Measurements from ENCODE around the gene EXOC4. TPM values are rescaled to one million over a fixed set of nuclear protein-coding genes. Genes with fewer than 3 reads are reported as not detected.
"Not testable (repeated sequence)": the region's sequence is repeated elsewhere in the genome, so short reads cannot be mapped to it uniquely, and the experiment has no call there.

EXOC4 gene
- total RNA-seq, 1 experiment from 2014 or later: 62.4 TPM

GRCh38 chr7:133273227-133273626, 20.3 kb downstream of the EXOC4 start:
- in situ Hi-C loops (cut with HindIII; ENCODE audit: low sequenced_read_pairs): no loop called here
- no peak for DNase-seq (ENCODE audit: low spot score)

GRCh38 chr7:133274265-133274664, 21.4 kb downstream of the EXOC4 start:
- DNase-seq (ENCODE audit: low spot score): no peak
- in situ Hi-C loops (cut with HindIII; ENCODE audit: low sequenced_read_pairs): no loop called here

GRCh38 chr7:133275008-133275407, 22.1 kb downstream of the EXOC4 start:
- in situ Hi-C loops (cut with HindIII; ENCODE audit: low sequenced_read_pairs): no loop called here
- DNase-seq (ENCODE audit: low spot score): no peak

- no peak for DNase-seq (ENCODE audit: low spot score)
- in situ Hi-C loops (cut with HindIII; ENCODE audit: low sequenced_read_pairs): no loop called here
These were observed 22.7 kb downstream of the EXOC4 start for GRCh38 chr7:133275446-133276095.

- in situ Hi-C loops (cut with HindIII; ENCODE audit: low sequenced_read_pairs): not testable (repeated sequence)
These were observed 26.1 kb downstream of the EXOC4 start for GRCh38 chr7:133278975-133279374.

GRCh38 chr7:133282094-133282493, 29.2 kb downstream of the EXOC4 start:
- no peak for DNase-seq (ENCODE audit: low spot score)
- in situ Hi-C loops (cut with HindIII; ENCODE audit: low sequenced_read_pairs): no loop called here

More at GRCh38 chr7:133278975-133279374, 26.1 kb downstream of the EXOC4 start:
- not testable (repeated sequence) for DNase-seq (ENCODE audit: low spot score)

GRCh38 chr7:133284092-133284491, 31.2 kb downstream of the EXOC4 start:
- in situ Hi-C loops (cut with HindIII; ENCODE audit: low sequenced_read_pairs): no loop called here
- DNase-seq (ENCODE audit: low spot score): no peak

- no peak for DNase-seq (ENCODE audit: low spot score)
- in situ Hi-C loops (cut with HindIII; ENCODE audit: low sequenced_read_pairs): no loop called here
These were observed 36.1 kb downstream of the EXOC4 start for GRCh38 chr7:133288970-133289369.

GRCh38 chr7:133290041-133290440, 37.2 kb downstream of the EXOC4 start:
- in situ Hi-C loops (cut with HindIII; ENCODE audit: low sequenced_read_pairs): no loop called here
- DNase-seq (ENCODE audit: low spot score): no peak

GRCh38 chr7:133290676-133291333, 37.9 kb downstream of the EXOC4 start:
- in situ Hi-C loops (cut with HindIII; ENCODE audit: low sequenced_read_pairs): no loop called here
- DNase-seq (ENCODE audit: low spot score): no peak

- no peak for DNase-seq (ENCODE audit: low spot score)
- in situ Hi-C loops (cut with HindIII; ENCODE audit: low sequenced_read_pairs): no loop called here
These were observed 39.8 kb downstream of the EXOC4 start for GRCh38 chr7:133292631-133293030.

GRCh38 chr7:133293384-133294160, 40.7 kb downstream of the EXOC4 start:
- in situ Hi-C loops (cut with HindIII; ENCODE audit: low sequenced_read_pairs): no loop called here
- no peak for DNase-seq (ENCODE audit: low spot score)

GRCh38 chr7:133294234-133294633, 41.4 kb downstream of the EXOC4 start:
- DNase-seq (ENCODE audit: low spot score): no peak
- in situ Hi-C loops (cut with HindIII; ENCODE audit: low sequenced_read_pairs): no loop called here

- in situ Hi-C loops (cut with HindIII; ENCODE audit: low sequenced_read_pairs): no loop called here
- no peak for DNase-seq (ENCODE audit: low spot score)
These were observed 42.6 kb downstream of the EXOC4 start for GRCh38 chr7:133295484-133295883.

GRCh38 chr7:133297093-133297492, 44.2 kb downstream of the EXOC4 start:
- in situ Hi-C loops (cut with HindIII; ENCODE audit: low sequenced_read_pairs): no loop called here
- no peak for DNase-seq (ENCODE audit: low spot score)

- DNase-seq (ENCODE audit: low spot score): no peak
- in situ Hi-C loops (cut with HindIII; ENCODE audit: low sequenced_read_pairs): no loop called here
These were observed 45.2 kb downstream of the EXOC4 start for GRCh38 chr7:133298080-133298479.

GRCh38 chr7:133299676-133300075, 46.8 kb downstream of the EXOC4 start:
- in situ Hi-C loops (cut with HindIII; ENCODE audit: low sequenced_read_pairs): no loop called here
- DNase-seq (ENCODE audit: low spot score): no peak

- in situ Hi-C loops (cut with HindIII; ENCODE audit: low sequenced_read_pairs): no loop called here
- DNase-seq (ENCODE audit: low spot score): no peak
These were observed 47.2 kb downstream of the EXOC4 start for GRCh38 chr7:133300088-133300487.

GRCh38 chr7:133300811-133301210, 47.9 kb downstream of the EXOC4 start:
- DNase-seq (ENCODE audit: low spot score): no peak
- in situ Hi-C loops (cut with HindIII; ENCODE audit: low sequenced_read_pairs): no loop called here

- in situ Hi-C loops (cut with HindIII; ENCODE audit: low sequenced_read_pairs): no loop called here
- no peak for DNase-seq (ENCODE audit: low spot score)
These were observed 48.6 kb downstream of the EXOC4 start for GRCh38 chr7:133301444-133301843.

Data from G401 (cell line).